Spleen (tissue), 11 donors: ENCODE results near the gene SDSL. TPM values are rescaled to one million over a fixed set of nuclear protein-coding genes. Genes with fewer than 3 reads are reported as not detected.

ENCODE experiments used
- DNase-seq: peaks from one replicate; pipeline ENCODE4 v3.0.0-alpha.2; 2020
- H3K27ac ChIP-seq, 8 donors: fragments of 200-600 bp; sonication (generic) in 7 of 8; 1 replicate in 4 of 8; 2 replicates in 4 of 8; pipeline versions ENCODE4 v1.5.0 to v1.8.0; 2016 to 2021; ENCODE audit warnings: inconsistent platforms in 4 of 8, mild to moderate bottlenecking in 4 of 8, moderate library complexity in 1 of 8
- H3K27me3 ChIP-seq, 7 donors: fragments of 200-600 bp; sonication (generic) in 6 of 7; replicated peaks in 1 of 7; 1 replicate in 4 of 7; 2 replicates in 3 of 7; pipeline versions ENCODE4 v1.5.0 to v1.8.0; 2016 to 2021; ENCODE audit warnings: inconsistent platforms in 3 of 7, mild to moderate bottlenecking in 1 of 7
- H3K36me3 ChIP-seq, 6 donors: fragments of 200-600 bp; sonication (generic) in 5 of 6; 1 replicate in 4 of 6; 2 replicates in 2 of 6; pipeline versions ENCODE4 v1.5.0 to v1.8.0; 2016 to 2021; ENCODE audit warnings: inconsistent platforms in 2 of 6
- H3K4me1 ChIP-seq, 6 donors: fragments of 200-600 bp; sonication (generic) in 5 of 6; 1 replicate in 3 of 6; 2 replicates in 3 of 6; pipeline versions ENCODE4 v1.5.0 to v1.8.0; 2016 to 2021; ENCODE audit warnings: inconsistent platforms in 3 of 6
- H3K4me3 ChIP-seq, 8 donors: fragments of 200-600 bp; sonication (generic) in 7 of 8; 1 replicate in 4 of 8; 2 replicates in 4 of 8; pipeline versions ENCODE4 v1.5.0 to v1.8.0; 2016 to 2021; ENCODE audit warnings: inconsistent platforms in 4 of 8, mild to moderate bottlenecking in 4 of 8, moderate library complexity in 2 of 8
- H3K9me3 ChIP-seq, 8 donors: fragments of 200-600 bp; sonication (generic) in 7 of 8; 1 replicate in 4 of 8; 2 replicates in 4 of 8; pipeline versions ENCODE4 v1.5.0 to v1.8.0; 2016 to 2021; ENCODE audit warnings: inconsistent platforms in 4 of 8
- POLR2A ChIP-seq, 3 donors: fragments of 450-650 bp; IDR thresholded peaks; one replicate each; pipeline ENCODE4 v1.5.1; 2017; ENCODE audit warnings: antibody characterized with exemption in 3 of 3, mild to moderate bottlenecking in 1 of 3
- POLR2AphosphoS5 ChIP-seq, 3 donors: sonication (generic); formaldehyde crosslinking; IDR thresholded peaks; one replicate each; pipeline ENCODE4 v1.5.1; 2017; ENCODE audit warnings: antibody characterized with exemption in 3 of 3
- WGBS, 5 donors: extraction: QIAGEN DNeasy Blood & Tissue Kit in 3 of 5; methylation state at CpG; one replicate each; pipeline versions ENCODE4 v1.1.5 to v1.1.7; 2013 to 2018; 5-methylcytosine and 5-hydroxymethylcytosine counted together
- intact Hi-C: fragments of 100-400 bp; cut with DNase I; formaldehyde crosslinking; loops from one replicate; pipeline ENCODE4 v1.15.0; 2023; ENCODE audit warnings: low total_unique reads
- polyA plus RNA-seq, 3 donors: library from polyadenylated mRNA; stranded (reverse); fragments of 200-250 nt; gene quantifications; one replicate each; pipeline ENCODE4 v1.2.1, GENCODE V29; 2013
- total RNA-seq, 7 donors: library from RNA; depleted of rRNA in 3 of 7; stranded (reverse); fragments of >200 nt in 3 of 7; fragmentation: NEBNext Ultra II Directional in 4 of 7; extraction: Animal tissue kit (Norgen Biotek cat#: 25700) in 4 of 7; gene quantifications; one replicate each; pipeline versions ENCODE4 v1.1.0 to v1.2.1, GENCODE V29; 2016 to 2021
- TF ChIP-seq, protein P1 (sequence below), 11 experiments: fragments of 200-600 bp in 7 of 11; fragments of 450-650 bp in 4 of 11; sonication (generic) in 4 of 11; IDR thresholded peaks in 8 of 11; conservative IDR thresholded peaks in 3 of 11; 1 replicate in 7 of 11; 2 replicates in 4 of 11; pipeline versions ENCODE4 v1.4.0 to v1.8.0; 2016 to 2021; ENCODE audit warnings: antibody characterized with exemption in 11 of 11, inconsistent platforms in 4 of 11, mild to moderate bottlenecking in 1 of 11
- donor health status: healthy with polysubstance abuse.
- donor health status: DM: no; HTN: no; CAD: no; lungs with moderate emphysema.
- donor health status: DM: no; HTN: no; CAD: no.
- donor health status: Bipolar disorder and iron deficiency.
- donor health status: healthy.
- donor health status: DM: no; HTN: no; CAD: no.
- donor health status: DM: yes; HTN: yes; CAD: no.

Gene SDSL
- total and polyA plus RNA-seq, 10 donors: 2.0 to 12.1 (median 5.2) TPM

DNA sequence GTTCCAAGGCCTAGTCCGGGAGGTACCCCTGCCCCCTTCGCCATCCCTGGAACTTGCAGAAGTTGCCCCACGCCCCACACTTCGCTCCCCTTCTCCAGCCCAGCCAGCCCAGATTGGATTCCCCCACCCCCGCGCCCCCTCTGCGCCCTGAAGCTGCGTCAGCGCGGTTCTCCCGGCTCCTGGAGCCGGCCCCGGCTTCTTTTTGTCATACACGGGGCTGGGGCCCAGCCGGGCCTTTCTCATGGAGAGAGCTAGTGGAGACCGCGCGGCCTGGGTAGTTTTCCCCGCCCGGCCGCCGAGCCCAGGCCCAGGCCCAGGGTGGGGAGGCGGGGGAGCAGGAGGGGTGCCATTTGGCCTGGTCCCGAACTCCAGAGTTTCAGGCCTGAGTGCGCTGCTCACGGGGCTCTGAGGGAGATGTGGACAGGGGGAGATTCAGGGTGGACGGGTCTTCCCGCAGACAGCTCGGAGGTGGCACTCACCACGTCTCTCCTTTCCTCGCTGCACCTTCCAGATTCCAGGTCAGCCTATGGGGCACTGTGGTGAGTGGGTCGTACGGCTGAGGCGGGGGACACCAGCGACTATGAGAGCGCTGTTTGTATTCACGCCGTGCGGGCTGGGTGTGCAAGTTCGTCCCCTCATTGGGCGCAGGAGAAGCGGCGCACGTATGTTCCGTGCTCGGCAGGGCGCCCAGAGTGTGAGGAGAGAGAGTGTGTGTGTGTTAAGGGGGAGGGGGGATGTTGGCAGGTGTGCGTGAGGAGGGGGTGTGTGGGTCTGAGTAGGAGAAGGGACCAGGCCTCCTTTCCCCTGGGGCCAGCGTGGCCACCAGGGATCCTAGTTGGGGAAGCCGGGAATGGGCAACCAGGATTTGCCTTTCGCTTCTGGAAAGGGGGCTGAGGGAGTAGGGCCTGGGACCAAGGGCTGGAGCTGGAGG is 50.3 kb downstream of the SDSL start:
- WGBS, 5 donors: 3 to 7% (median 5%) methylated on average over 37 to 51 of the region's 51 CpGs
- Histone ChIP-seq H3K27ac (no peak overlapping the region), H3K36me3 (no peaks in the 10 kb centered on the region), H3K4me3 (no peak overlapping the region), H3K4me1 (peaks cover 9 to 54% (median 20%) of the 10 kb centered on the region in 6 donors), H3K27me3 (peaks cover 0 to 100% (median 95%) of the 10 kb centered on the region in 7 donors), H3K9me3 (no peaks in the 10 kb centered on the region)
- TF ChIP-seq POLR2A (IDR thresholded peaks at IDR 0.05) (no peak), POLR2AphosphoS5 (IDR thresholded peaks at IDR 0.05) (no peak)
- TF ChIP-seq, protein P1, sequence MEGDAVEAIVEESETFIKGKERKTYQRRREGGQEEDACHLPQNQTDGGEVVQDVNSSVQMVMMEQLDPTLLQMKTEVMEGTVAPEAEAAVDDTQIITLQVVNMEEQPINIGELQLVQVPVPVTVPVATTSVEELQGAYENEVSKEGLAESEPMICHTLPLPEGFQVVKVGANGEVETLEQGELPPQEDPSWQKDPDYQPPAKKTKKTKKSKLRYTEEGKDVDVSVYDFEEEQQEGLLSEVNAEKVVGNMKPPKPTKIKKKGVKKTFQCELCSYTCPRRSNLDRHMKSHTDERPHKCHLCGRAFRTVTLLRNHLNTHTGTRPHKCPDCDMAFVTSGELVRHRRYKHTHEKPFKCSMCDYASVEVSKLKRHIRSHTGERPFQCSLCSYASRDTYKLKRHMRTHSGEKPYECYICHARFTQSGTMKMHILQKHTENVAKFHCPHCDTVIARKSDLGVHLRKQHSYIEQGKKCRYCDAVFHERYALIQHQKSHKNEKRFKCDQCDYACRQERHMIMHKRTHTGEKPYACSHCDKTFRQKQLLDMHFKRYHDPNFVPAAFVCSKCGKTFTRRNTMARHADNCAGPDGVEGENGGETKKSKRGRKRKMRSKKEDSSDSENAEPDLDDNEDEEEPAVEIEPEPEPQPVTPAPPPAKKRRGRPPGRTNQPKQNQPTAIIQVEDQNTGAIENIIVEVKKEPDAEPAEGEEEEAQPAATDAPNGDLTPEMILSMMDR (IDR thresholded peaks at IDR 0.05 in 8 of 11, conservative IDR thresholded peaks at IDR 0.05 in 3 of 11): no peak
- intact Hi-C loops: no loop called here
- DNase-seq: no peak

DNA sequence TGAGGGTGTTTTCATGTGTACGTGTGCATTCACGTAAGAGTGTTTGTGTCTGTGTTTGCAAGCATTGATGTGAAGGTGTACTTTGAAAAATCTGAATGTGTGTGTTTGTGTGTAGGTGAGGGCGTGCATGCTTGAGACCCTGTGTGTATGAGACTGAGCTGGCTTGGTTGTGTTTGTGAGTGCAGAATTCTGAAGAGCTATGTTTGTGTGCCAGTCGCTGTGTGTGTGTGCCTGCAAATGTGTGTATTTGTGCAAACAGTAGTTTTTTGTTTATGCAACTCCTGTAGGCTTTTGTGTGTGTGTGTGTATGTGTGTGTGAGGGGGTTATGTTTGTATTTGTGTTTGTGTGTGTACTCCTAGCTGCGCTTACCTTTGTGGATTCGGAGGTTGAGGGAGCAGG is 51.2 kb downstream of the SDSL start:
- H3K27ac ChIP-seq: no peak overlapping the region
- 12 to 25% (median 16%) methylated on average over 6 of the region's 6 CpGs for WGBS, 5 donors
- peaks cover 0 to under 1% (median 0%) of the 10 kb centered on the region in 8 donors for H3K9me3 ChIP-seq
- peaks cover 0 to 45% (median 10%) of the 10 kb centered on the region in 6 donors for H3K4me1 ChIP-seq
- no peaks in the 10 kb centered on the region for H3K36me3 ChIP-seq
- DNase-seq: no peak
- TF ChIP-seq POLR2A (IDR thresholded peaks at IDR 0.05): no peak
- TF ChIP-seq, protein P1 (IDR thresholded peaks at IDR 0.05 in 8 of 11, conservative IDR thresholded peaks at IDR 0.05 in 3 of 11): no peak
- no peak for TF ChIP-seq POLR2AphosphoS5 (IDR thresholded peaks at IDR 0.05)
- peaks cover 0 to 100% (median 95%) of the 10 kb centered on the region in 7 donors for H3K27me3 ChIP-seq
- intact Hi-C loops: no loop called here
- H3K4me3 ChIP-seq: no peak overlapping the region

DNA sequence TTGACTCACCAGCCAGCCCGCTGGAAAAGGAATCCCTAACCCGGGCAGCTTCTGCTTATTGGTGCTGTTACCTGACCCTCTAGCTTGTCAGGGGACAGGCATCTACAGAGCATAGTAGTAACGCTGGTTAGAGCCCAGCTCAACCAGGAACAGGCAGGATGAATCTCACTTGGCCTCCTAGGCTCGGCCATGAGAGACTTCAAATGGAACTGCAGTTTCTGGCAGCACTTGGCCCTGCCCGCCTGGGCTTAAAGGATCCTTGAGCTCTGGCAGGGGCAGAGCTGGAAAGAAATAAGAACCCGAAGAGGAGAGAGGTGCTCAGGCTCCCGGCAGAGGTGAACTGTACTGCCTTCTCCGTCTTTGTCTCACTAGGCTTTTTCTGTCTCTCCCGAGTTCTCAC is 51.8 kb downstream of the SDSL start:
- peaks cover 0 to 6% (median 0%) of the 10 kb centered on the region in 8 donors for H3K9me3 ChIP-seq
- WGBS, 5 donors: 2 to 4% (median 3%) methylated on average over 8 to 9 of the region's 9 CpGs
- H3K4me3 ChIP-seq: peak overlapping the region in 1 of 8 donors; percentile 22
- H3K27ac ChIP-seq: no peak overlapping the region
- peaks cover 0 to 100% (median 95%) of the 10 kb centered on the region in 7 donors for H3K27me3 ChIP-seq
- TF ChIP-seq POLR2A (IDR thresholded peaks at IDR 0.05) (no peak), POLR2AphosphoS5 (IDR thresholded peaks at IDR 0.05) (no peak)
- TF ChIP-seq, protein P1 (IDR thresholded peaks at IDR 0.05 in 8 of 11, conservative IDR thresholded peaks at IDR 0.05 in 3 of 11): no peak
- intact Hi-C loops: no loop called here
- DNase-seq: no peak
- peaks cover 0 to 43% (median 8%) of the 10 kb centered on the region in 6 donors for H3K4me1 ChIP-seq
- no peaks in the 10 kb centered on the region for H3K36me3 ChIP-seq
